A549 (cell line): ENCODE data around the gene CEP162.

Source experiments
- CEBPB ChIP-seq, 2 experiments: fragments of >200 bp in 1 of 2; sonication (Bioruptor Twin) in 1 of 2; formaldehyde crosslinking in 1 of 2; IDR thresholded peaks; 2 replicates each; pipeline ENCODE4 v1.6.1; 2012 to 2016
- EP300 ChIP-seq, 2 experiments: fragments of >200 bp; sonication (Bioruptor Twin); formaldehyde crosslinking; IDR thresholded peaks; 2 replicates in 1 of 2; 3 replicates in 1 of 2; pipeline ENCODE4 v1.6.1; 2016 to 2017
- KDM1A ChIP-seq: fragments of 200-600 bp; sonication (generic); IDR thresholded peaks from 2 replicates; pipeline ENCODE4 v1.6.1; 2016; ENCODE audit warnings: low read depth, mild to moderate bottlenecking
- POLR2A ChIP-seq: IDR thresholded peaks from 2 replicates; pipeline ENCODE4 v1.6.1; 2012; ENCODE audit warnings: mild to moderate bottlenecking, low read length
- POLR2AphosphoS2 ChIP-seq: conservative IDR thresholded peaks from 2 replicates; pipeline ENCODE4 v1.6.1; 2012; ENCODE audit warnings: low read length, improper control_type of control experiment, inconsistent platforms
- TF ChIP-seq, protein P1 (sequence below): fragments of >200 bp; sonication (Bioruptor Twin); formaldehyde crosslinking; IDR thresholded peaks from 3 replicates; pipeline ENCODE4 v1.5.1; 2016
- TF ChIP-seq, protein P2 (sequence below): fragments of 200-600 bp; sonication (generic); IDR thresholded peaks from 2 replicates; pipeline ENCODE4 v1.6.1; 2016; ENCODE audit warnings: antibody characterized with exemption, mild to moderate bottlenecking, moderate library complexity

DNA sequence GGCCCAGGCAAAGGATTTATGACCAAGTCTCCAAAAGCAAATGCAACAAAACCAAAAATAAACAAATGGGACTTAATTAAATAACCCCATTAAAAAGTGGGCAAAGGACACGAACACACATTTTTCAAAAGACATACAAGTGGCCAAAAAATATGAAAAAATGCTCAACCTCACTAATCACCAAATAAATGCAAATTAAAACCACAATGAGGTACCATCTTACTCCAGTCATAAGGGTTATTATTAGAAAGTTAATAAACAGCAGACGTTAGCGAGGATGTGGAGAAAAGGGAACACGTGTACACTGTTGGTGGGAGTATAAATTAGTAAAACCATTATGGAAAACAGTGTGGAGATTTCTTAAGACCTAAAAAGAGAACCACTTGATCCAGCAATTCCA lies 71.1 kb downstream of the CEP162 start:
- no peak for TF ChIP-seq POLR2AphosphoS2
- no peak for TF ChIP-seq POLR2A
- TF ChIP-seq, protein P1, sequence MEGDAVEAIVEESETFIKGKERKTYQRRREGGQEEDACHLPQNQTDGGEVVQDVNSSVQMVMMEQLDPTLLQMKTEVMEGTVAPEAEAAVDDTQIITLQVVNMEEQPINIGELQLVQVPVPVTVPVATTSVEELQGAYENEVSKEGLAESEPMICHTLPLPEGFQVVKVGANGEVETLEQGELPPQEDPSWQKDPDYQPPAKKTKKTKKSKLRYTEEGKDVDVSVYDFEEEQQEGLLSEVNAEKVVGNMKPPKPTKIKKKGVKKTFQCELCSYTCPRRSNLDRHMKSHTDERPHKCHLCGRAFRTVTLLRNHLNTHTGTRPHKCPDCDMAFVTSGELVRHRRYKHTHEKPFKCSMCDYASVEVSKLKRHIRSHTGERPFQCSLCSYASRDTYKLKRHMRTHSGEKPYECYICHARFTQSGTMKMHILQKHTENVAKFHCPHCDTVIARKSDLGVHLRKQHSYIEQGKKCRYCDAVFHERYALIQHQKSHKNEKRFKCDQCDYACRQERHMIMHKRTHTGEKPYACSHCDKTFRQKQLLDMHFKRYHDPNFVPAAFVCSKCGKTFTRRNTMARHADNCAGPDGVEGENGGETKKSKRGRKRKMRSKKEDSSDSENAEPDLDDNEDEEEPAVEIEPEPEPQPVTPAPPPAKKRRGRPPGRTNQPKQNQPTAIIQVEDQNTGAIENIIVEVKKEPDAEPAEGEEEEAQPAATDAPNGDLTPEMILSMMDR: no peak
- no peak for TF ChIP-seq CEBPB (IDR thresholded peaks at IDR 0.05)
- TF ChIP-seq, protein P2, sequence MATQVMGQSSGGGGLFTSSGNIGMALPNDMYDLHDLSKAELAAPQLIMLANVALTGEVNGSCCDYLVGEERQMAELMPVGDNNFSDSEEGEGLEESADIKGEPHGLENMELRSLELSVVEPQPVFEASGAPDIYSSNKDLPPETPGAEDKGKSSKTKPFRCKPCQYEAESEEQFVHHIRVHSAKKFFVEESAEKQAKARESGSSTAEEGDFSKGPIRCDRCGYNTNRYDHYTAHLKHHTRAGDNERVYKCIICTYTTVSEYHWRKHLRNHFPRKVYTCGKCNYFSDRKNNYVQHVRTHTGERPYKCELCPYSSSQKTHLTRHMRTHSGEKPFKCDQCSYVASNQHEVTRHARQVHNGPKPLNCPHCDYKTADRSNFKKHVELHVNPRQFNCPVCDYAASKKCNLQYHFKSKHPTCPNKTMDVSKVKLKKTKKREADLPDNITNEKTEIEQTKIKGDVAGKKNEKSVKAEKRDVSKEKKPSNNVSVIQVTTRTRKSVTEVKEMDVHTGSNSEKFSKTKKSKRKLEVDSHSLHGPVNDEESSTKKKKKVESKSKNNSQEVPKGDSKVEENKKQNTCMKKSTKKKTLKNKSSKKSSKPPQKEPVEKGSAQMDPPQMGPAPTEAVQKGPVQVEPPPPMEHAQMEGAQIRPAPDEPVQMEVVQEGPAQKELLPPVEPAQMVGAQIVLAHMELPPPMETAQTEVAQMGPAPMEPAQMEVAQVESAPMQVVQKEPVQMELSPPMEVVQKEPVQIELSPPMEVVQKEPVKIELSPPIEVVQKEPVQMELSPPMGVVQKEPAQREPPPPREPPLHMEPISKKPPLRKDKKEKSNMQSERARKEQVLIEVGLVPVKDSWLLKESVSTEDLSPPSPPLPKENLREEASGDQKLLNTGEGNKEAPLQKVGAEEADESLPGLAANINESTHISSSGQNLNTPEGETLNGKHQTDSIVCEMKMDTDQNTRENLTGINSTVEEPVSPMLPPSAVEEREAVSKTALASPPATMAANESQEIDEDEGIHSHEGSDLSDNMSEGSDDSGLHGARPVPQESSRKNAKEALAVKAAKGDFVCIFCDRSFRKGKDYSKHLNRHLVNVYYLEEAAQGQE: no peak
- no peak for TF ChIP-seq EP300 (IDR thresholded peaks at IDR 0.05)
- TF ChIP-seq KDM1A: no peak
